Colonic mucosa (tissue), 4 donors: ENCODE measurements around the gene COL19A1. TPM values are rescaled to one million over a fixed set of nuclear protein-coding genes. Genes with fewer than 3 reads are reported as not detected.

Source experiments
- DNase-seq: peaks from one replicate; pipeline ENCODE4 v3.0.0-alpha.2; 2020
- H3K27ac ChIP-seq: fragments of 200-600 bp; one replicate; pipeline ENCODE4 v1.8.0; 2021
- H3K27me3 ChIP-seq: fragments of 200-600 bp; one replicate; pipeline ENCODE4 v1.8.0; 2021
- H3K36me3 ChIP-seq: fragments of 200-600 bp; one replicate; pipeline ENCODE4 v1.8.0; 2021
- H3K4me1 ChIP-seq: fragments of 200-600 bp; one replicate; pipeline ENCODE4 v1.8.0; 2021; ENCODE audit warnings: mild to moderate bottlenecking
- H3K4me3 ChIP-seq: fragments of 200-600 bp; one replicate; pipeline ENCODE4 v1.8.0; 2021
- H3K9ac ChIP-seq, 2 donors: one replicate each; pipeline ENCODE4 v1.7.0; 2013; ENCODE audit warnings: control low read depth in 2 of 2, low read depth in 2 of 2, low read length in 2 of 2
- H3K9me3 ChIP-seq: fragments of 200-600 bp; one replicate; pipeline ENCODE4 v1.8.0; 2021
- CTCF ChIP-seq: fragments of 200-600 bp; IDR thresholded peaks from one replicate; pipeline ENCODE4 v1.8.0; 2022; ENCODE audit warnings: antibody characterized with exemption, mild to moderate bottlenecking
- intact Hi-C: fragments of 100-400 bp; cut with DNase I; formaldehyde crosslinking; loops from one replicate; pipeline ENCODE4 v1.14.1; 2022
- total RNA-seq, 2 donors: library from RNA; stranded (reverse); fragmentation: NEBNext Ultra II Directional in 1 of 2; extraction: Animal tissue kit (Norgen Biotek cat#: 25700) in 1 of 2; gene quantifications; one replicate each; pipeline ENCODE4 v1.2.1, GENCODE V29; 2021
- donor health status: healthy.
- donor health status: DM: no; HTN: no; CAD: no.
- donor health status: DM: no; HTN: no; CAD: no.

The COL19A1 gene
- total RNA-seq, 2 donors from 2014 or later, result 0.22 to 0.56 TPM

DNA sequence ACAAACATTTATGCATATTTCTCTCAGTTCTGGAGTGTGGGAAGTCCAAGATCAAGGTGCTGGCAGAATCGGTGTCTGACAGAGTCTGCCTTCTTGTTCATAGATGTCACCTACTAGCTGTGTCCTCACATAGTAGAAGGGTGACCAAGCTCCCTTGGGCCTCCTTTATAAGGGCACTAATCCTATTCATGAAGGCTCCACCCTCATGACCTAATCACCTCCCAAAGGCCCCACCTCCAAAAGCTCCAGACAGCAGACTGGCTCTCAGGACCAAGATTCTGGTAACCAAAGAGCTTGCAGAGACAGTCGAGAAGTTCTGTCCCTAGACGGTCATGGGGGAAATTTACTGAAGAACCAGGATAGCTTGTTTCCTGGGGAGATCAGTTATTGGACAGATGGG lies 297.4 kb downstream of the COL19A1 start:
- Histone ChIP-seq H3K27ac (no peak overlapping the region), H3K27me3 (no peaks in the 10 kb centered on the region), H3K36me3 (no peaks in the 10 kb centered on the region), H3K9ac (no peak overlapping the region), H3K4me3 (no peak overlapping the region), H3K9me3 (no peaks in the 10 kb centered on the region), H3K4me1 (no peaks in the 10 kb centered on the region)
- DNase-seq, result no peak
- intact Hi-C loops, result no loop called here
- no peak for TF ChIP-seq CTCF

- Histone ChIP-seq H3K9ac (no peak overlapping the region), H3K9me3 (no peaks in the 10 kb centered on the region), H3K27me3 (no peaks in the 10 kb centered on the region), H3K4me1 (no peaks in the 10 kb centered on the region), H3K27ac (no peak overlapping the region), H3K36me3 (no peaks in the 10 kb centered on the region), H3K4me3 (no peak overlapping the region)
- intact Hi-C loops, result no loop called here
- TF ChIP-seq CTCF, result no peak
- DNase-seq, result no peak
Measured at GRCh38 chr6:70164556-70164955, 298.2 kb downstream of the COL19A1 start.

GRCh38 chr6:70166088-70166958 lies 300.0 kb downstream of the COL19A1 start:
- H3K4me3 ChIP-seq, result no peak overlapping the region
- H3K4me1 ChIP-seq, result no peaks in the 10 kb centered on the region
- H3K27me3 ChIP-seq, result no peaks in the 10 kb centered on the region
- intact Hi-C loops, result no loop called here
- no peaks in the 10 kb centered on the region for H3K36me3 ChIP-seq
- H3K9me3 ChIP-seq, result no peaks in the 10 kb centered on the region
- no peak overlapping the region for H3K9ac ChIP-seq
- TF ChIP-seq CTCF, result peak; percentile 48
- DNase-seq, result peak; percentile 31
- H3K27ac ChIP-seq, result no peak overlapping the region

- H3K9me3 ChIP-seq, result no peaks in the 10 kb centered on the region
- H3K27me3 ChIP-seq, result no peaks in the 10 kb centered on the region
- H3K4me3 ChIP-seq, result no peak overlapping the region
- intact Hi-C loops, result no loop called here
- H3K9ac ChIP-seq, result no peak overlapping the region
- no peak overlapping the region for H3K27ac ChIP-seq
- TF ChIP-seq CTCF, result no peak
- no peaks in the 10 kb centered on the region for H3K4me1 ChIP-seq
- no peaks in the 10 kb centered on the region for H3K36me3 ChIP-seq
- DNase-seq, result no peak
Measured at GRCh38 chr6:70168681-70169377, 302.5 kb downstream of the COL19A1 start.

GRCh38 chr6:70171236-70171635 lies 304.9 kb downstream of the COL19A1 start:
- Histone ChIP-seq H3K9me3 (no peaks in the 10 kb centered on the region), H3K36me3 (no peaks in the 10 kb centered on the region), H3K4me1 (no peaks in the 10 kb centered on the region), H3K27me3 (no peaks in the 10 kb centered on the region), H3K9ac (no peak overlapping the region), H3K27ac (no peak overlapping the region), H3K4me3 (no peak overlapping the region)
- no peak for TF ChIP-seq CTCF
- intact Hi-C loops, result no loop called here
- DNase-seq, result no peak
